ENCODE measurements around the gene TCP11L2. TPM values are rescaled to one million over a fixed set of nuclear protein-coding genes. Genes with fewer than 3 reads are reported as not detected.

The TCP11L2 gene
- total RNA-seq, 1 experiment from 2014 or later, result 7.7 TPM

DNA sequence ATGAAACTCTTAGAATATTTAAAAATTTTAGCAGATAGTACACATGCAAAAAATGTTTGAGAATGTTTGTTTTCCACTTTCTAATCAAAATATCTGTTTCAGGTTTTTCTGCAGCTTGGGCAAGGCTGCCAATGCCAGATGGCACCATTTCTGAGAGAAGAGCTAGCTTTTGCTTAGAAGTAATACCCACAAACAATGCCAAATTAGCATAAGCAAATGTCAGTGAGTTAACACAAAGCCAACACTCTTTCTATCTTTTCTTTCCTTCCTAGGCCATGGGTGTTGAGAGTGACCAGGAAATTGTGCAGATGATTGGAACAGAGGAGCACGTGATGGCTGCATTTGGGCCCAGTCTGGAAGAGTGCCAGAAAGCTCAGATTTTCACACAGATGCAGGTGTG is 90.2 kb downstream of the TCP11L2 start:
- intact Hi-C loops (cut with micrococcal nuclease; ENCODE audit: unreplicated experiment), result no loop called here
- Histone ChIP-seq H3K9me3 (no peaks in the 10 kb centered on the region), H3K4me1 (no peaks in the 10 kb centered on the region), H3K36me3 (ENCODE audit: control insufficient read depth, insufficient read depth, low read length) (no peaks in the 10 kb centered on the region; the same call in 1 of the 2 replicates), H3K27me3 (replicated peaks; ENCODE audit: control insufficient read depth, insufficient read depth, low read length) (no peaks in the 10 kb centered on the region), H3K4me3 (ENCODE audit: low read depth, low read length) (no peak overlapping the region)
- H3K27ac Mint-ChIP-seq (ENCODE audit: unreplicated experiment), result no peak overlapping the region
- ChIA-PET CTCF (no interaction called here), POLR2A (no interaction called here)
- H3K9me3 Mint-ChIP-seq (ENCODE audit: unreplicated experiment), result no peaks in the 10 kb centered on the region
- no peak overlapping the region for H3K4me3 Mint-ChIP-seq (ENCODE audit: unreplicated experiment)
- no peak for DNase-seq
- H3K27me3 Mint-ChIP-seq (ENCODE audit: insufficient read depth, unreplicated experiment), result no peaks in the 10 kb centered on the region
- TF ChIP-seq, protein P1, sequence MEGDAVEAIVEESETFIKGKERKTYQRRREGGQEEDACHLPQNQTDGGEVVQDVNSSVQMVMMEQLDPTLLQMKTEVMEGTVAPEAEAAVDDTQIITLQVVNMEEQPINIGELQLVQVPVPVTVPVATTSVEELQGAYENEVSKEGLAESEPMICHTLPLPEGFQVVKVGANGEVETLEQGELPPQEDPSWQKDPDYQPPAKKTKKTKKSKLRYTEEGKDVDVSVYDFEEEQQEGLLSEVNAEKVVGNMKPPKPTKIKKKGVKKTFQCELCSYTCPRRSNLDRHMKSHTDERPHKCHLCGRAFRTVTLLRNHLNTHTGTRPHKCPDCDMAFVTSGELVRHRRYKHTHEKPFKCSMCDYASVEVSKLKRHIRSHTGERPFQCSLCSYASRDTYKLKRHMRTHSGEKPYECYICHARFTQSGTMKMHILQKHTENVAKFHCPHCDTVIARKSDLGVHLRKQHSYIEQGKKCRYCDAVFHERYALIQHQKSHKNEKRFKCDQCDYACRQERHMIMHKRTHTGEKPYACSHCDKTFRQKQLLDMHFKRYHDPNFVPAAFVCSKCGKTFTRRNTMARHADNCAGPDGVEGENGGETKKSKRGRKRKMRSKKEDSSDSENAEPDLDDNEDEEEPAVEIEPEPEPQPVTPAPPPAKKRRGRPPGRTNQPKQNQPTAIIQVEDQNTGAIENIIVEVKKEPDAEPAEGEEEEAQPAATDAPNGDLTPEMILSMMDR (IDR thresholded peaks at IDR 0.05; ENCODE audit: insufficient read depth in 1 of 2, low read depth in 1 of 2, low read length in 1 of 2, severe bottlenecking in 1 of 2, unreplicated experiment in 1 of 2), result no peak
- H3K36me3 Mint-ChIP-seq (ENCODE audit: insufficient read depth, unreplicated experiment), result peaks cover 9% of the 10 kb centered on the region
- BruUV-seq (replicated peaks), result no TSS peak
- H3K4me1 Mint-ChIP-seq (ENCODE audit: low read depth, unreplicated experiment), result no peaks in the 10 kb centered on the region

Other genes with a start within 250 kb of the TCP11L2 start
- gene NUAK1, start 163.8 kb upstream of the TCP11L2 start, total RNA-seq (2022), result 3.7 and 4.2 TPM in 2 replicates
- gene CKAP4, start 54.7 kb upstream of the TCP11L2 start, total RNA-seq (2022), result 60.8 and 63.1 TPM in 2 replicates
- 13.7 and 13.9 TPM in 2 replicates for gene POLR3B, start 55.0 kb downstream of the TCP11L2 start, total RNA-seq (2022)

Measured in Caco-2 (cell line).